ENCODE results near the gene SLC7A1. TPM values are rescaled to one million over a fixed set of nuclear protein-coding genes. Genes with fewer than 3 reads are reported as not detected.

Gene SLC7A1
- total and polyA plus RNA-seq, 4 donors: 0.90 to 22.6 (median 1.4) TPM

DNA sequence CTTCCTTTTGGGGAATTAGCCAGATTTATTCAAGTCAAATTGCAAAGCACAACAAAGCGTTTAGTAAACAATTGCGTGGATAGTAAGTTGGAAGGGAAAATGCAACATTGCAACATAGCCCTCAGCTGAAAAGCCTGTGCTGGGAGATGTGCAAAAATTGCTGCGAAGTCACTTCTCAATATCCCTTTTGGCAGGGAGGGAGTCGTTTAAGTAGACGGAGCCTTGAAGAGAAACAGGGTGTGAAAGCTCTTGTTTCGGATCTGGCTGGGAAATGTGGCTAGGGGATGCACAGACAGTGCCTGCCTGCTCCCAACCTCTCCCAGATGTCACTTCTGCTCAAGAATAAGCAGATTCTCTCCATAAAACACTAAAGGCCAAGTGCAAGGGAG lies 56.8 kb downstream of the SLC7A1 start:
- 81% methylated on average over 6 of the region's 6 CpGs for WGBS
- peaks cover 0 to 3% (median 0%) of the 10 kb centered on the region in 4 donors for H3K4me1 ChIP-seq (ENCODE audit: control insufficient read depth in 4 of 4, insufficient read depth in 4 of 4, low read length in 3 of 4)
- no peak for DNase-seq (ENCODE audit: low spot score)

GRCh38 chr13:29537736-29538651 lies 57.5 kb downstream of the SLC7A1 start:
- Histone ChIP-seq H3K9ac (ENCODE audit: low read depth in 1 of 2, low read length in 2 of 2) (no peak overlapping the region), H3K4me3 (ENCODE audit: low read depth in 1 of 3, low read length in 3 of 3) (no peak overlapping the region), H3K27ac (ENCODE audit: low read depth in 1 of 2, low read length in 2 of 2) (no peak overlapping the region), H3K4me1 (ENCODE audit: control insufficient read depth in 4 of 4, insufficient read depth in 4 of 4, low read length in 3 of 4) (peaks cover 0 to 3% (median 0%) of the 10 kb centered on the region in 4 donors), H3K9me3 (ENCODE audit: control insufficient read depth in 4 of 4, low read length in 3 of 4) (no peaks in the 10 kb centered on the region), H3K27me3 (ENCODE audit: control insufficient read depth in 4 of 4, insufficient read depth in 4 of 4, low read length in 3 of 4) (no peaks in the 10 kb centered on the region), H3K36me3 (ENCODE audit: control insufficient read depth in 4 of 4, insufficient read depth in 3 of 4, low read depth in 1 of 4, low read length in 3 of 4) (peaks cover 0 to 2% (median 0%) of the 10 kb centered on the region in 4 donors)
- TF ChIP-seq GABPA (IDR thresholded peaks at IDR 0.05 in 1 of 2, conservative IDR thresholded peaks at IDR 0.05 in 1 of 2): no peak
- no peak for TF ChIP-seq SP1 (IDR thresholded peaks at IDR 0.05)
- TF ChIP-seq, protein P1, sequence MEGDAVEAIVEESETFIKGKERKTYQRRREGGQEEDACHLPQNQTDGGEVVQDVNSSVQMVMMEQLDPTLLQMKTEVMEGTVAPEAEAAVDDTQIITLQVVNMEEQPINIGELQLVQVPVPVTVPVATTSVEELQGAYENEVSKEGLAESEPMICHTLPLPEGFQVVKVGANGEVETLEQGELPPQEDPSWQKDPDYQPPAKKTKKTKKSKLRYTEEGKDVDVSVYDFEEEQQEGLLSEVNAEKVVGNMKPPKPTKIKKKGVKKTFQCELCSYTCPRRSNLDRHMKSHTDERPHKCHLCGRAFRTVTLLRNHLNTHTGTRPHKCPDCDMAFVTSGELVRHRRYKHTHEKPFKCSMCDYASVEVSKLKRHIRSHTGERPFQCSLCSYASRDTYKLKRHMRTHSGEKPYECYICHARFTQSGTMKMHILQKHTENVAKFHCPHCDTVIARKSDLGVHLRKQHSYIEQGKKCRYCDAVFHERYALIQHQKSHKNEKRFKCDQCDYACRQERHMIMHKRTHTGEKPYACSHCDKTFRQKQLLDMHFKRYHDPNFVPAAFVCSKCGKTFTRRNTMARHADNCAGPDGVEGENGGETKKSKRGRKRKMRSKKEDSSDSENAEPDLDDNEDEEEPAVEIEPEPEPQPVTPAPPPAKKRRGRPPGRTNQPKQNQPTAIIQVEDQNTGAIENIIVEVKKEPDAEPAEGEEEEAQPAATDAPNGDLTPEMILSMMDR (IDR thresholded peaks at IDR 0.05; ENCODE audit: low read depth, low read length, missing input control): no peak
- TF ChIP-seq EGR1 (IDR thresholded peaks at IDR 0.05; ENCODE audit: low read depth in 2 of 2): no peak
- no peak for TF ChIP-seq RAD21 (IDR thresholded peaks at IDR 0.05)
- TF ChIP-seq, protein P2, sequence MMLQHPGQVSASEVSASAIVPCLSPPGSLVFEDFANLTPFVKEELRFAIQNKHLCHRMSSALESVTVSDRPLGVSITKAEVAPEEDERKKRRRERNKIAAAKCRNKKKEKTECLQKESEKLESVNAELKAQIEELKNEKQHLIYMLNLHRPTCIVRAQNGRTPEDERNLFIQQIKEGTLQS (IDR thresholded peaks at IDR 0.05): no peak
- no peak for TF ChIP-seq FOXA1 (IDR thresholded peaks at IDR 0.05)
- TF ChIP-seq FOXA2 (IDR thresholded peaks at IDR 0.05): no peak
- DNase-seq (ENCODE audit: low spot score): no peak
- 80% methylated on average over 14 of the region's 14 CpGs for WGBS

More for the DNA sequence above, 56.8 kb downstream of the SLC7A1 start:
- Histone ChIP-seq H3K27ac (ENCODE audit: low read depth in 1 of 2, low read length in 2 of 2) (no peak overlapping the region), H3K36me3 (ENCODE audit: control insufficient read depth in 4 of 4, insufficient read depth in 3 of 4, low read depth in 1 of 4, low read length in 3 of 4) (peaks cover 0 to 2% (median 0%) of the 10 kb centered on the region in 4 donors), H3K9ac (ENCODE audit: low read depth in 1 of 2, low read length in 2 of 2) (no peak overlapping the region), H3K9me3 (ENCODE audit: control insufficient read depth in 4 of 4, low read length in 3 of 4) (no peaks in the 10 kb centered on the region), H3K4me3 (ENCODE audit: low read depth in 1 of 3, low read length in 3 of 3) (no peak overlapping the region), H3K27me3 (ENCODE audit: control insufficient read depth in 4 of 4, insufficient read depth in 4 of 4, low read length in 3 of 4) (no peaks in the 10 kb centered on the region)
- TF ChIP-seq GABPA (IDR thresholded peaks at IDR 0.05 in 1 of 2, conservative IDR thresholded peaks at IDR 0.05 in 1 of 2): no peak

DNA sequence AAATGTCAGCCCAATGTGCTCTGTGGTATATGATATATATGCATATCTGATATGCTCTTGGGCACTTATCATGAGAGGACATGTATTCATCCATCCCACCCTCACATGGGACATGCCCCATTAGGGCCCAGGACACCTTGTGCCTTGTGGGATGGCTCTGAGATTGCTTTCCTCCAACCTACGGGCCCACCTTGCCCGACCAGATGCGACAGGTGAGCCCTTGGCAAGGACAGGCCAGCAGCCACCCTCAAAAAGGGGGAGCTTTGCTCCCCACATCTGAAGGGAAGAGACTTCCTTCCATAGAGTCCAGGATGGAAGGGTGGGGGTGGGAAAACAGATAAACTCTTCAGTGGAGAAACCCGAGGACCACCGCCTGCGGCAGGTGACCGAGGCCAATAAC lies 58.6 kb downstream of the SLC7A1 start:
- Histone ChIP-seq H3K9ac (ENCODE audit: low read depth in 1 of 2, low read length in 2 of 2) (no peak overlapping the region), H3K4me1 (ENCODE audit: control insufficient read depth in 4 of 4, insufficient read depth in 4 of 4, low read length in 3 of 4) (peaks cover 0 to 3% (median 0%) of the 10 kb centered on the region in 4 donors), H3K27ac (ENCODE audit: low read depth in 1 of 2, low read length in 2 of 2) (no peak overlapping the region), H3K9me3 (ENCODE audit: control insufficient read depth in 4 of 4, low read length in 3 of 4) (no peaks in the 10 kb centered on the region), H3K4me3 (ENCODE audit: low read depth in 1 of 3, low read length in 3 of 3) (no peak overlapping the region), H3K36me3 (ENCODE audit: control insufficient read depth in 4 of 4, insufficient read depth in 3 of 4, low read depth in 1 of 4, low read length in 3 of 4) (peaks cover 0 to 2% (median under 1%) of the 10 kb centered on the region in 4 donors), H3K27me3 (ENCODE audit: control insufficient read depth in 4 of 4, insufficient read depth in 4 of 4, low read length in 3 of 4) (no peaks in the 10 kb centered on the region)
- TF ChIP-seq NR2F2 (IDR thresholded peaks at IDR 0.05): no peak
- no peak for TF ChIP-seq HNF4G (IDR thresholded peaks at IDR 0.05)
- TF ChIP-seq FOXA2 (IDR thresholded peaks at IDR 0.05): no peak
- TF ChIP-seq, protein P2 (IDR thresholded peaks at IDR 0.05): no peak
- TF ChIP-seq TAF1 (conservative IDR thresholded peaks at IDR 0.05): no peak
- WGBS: 99% methylated on average over 7 of the region's 7 CpGs
- DNase-seq (ENCODE audit: low spot score): no peak
